ENCODE results near the gene PTGDR2.

PTGDR2 gene

GRCh38 chr11:60810151-60810550 is 45.6 kb downstream of the PTGDR2 start:
- no peak overlapping the region for H3K27ac ChIP-seq (ENCODE audit: low read length)
- H3K9me3 ChIP-seq (ENCODE audit: control insufficient read depth in 1 of 2, low read length in 2 of 2), result no peaks in the 10 kb centered on the region
- no peaks in the 10 kb centered on the region for H3K4me1 ChIP-seq (ENCODE audit: control insufficient read depth in 1 of 2, insufficient read depth in 2 of 2, low read length in 2 of 2)
- H3K36me3 ChIP-seq (ENCODE audit: control insufficient read depth in 1 of 2, insufficient read depth in 2 of 2, low read length in 2 of 2), result no peaks in the 10 kb centered on the region
- no peaks in the 10 kb centered on the region for H3K27me3 ChIP-seq (ENCODE audit: low read depth, low read length)
- H3K4me3 ChIP-seq (ENCODE audit: low read depth in 1 of 2, low read length in 2 of 2), result no peak overlapping the region

- Histone ChIP-seq H3K9me3 (ENCODE audit: control insufficient read depth in 1 of 2, low read length in 2 of 2) (no peaks in the 10 kb centered on the region), H3K27me3 (ENCODE audit: low read depth, low read length) (no peaks in the 10 kb centered on the region), H3K4me3 (ENCODE audit: low read depth in 1 of 2, low read length in 2 of 2) (no peak overlapping the region), H3K27ac (ENCODE audit: low read length) (no peak overlapping the region), H3K36me3 (ENCODE audit: control insufficient read depth in 1 of 2, insufficient read depth in 2 of 2, low read length in 2 of 2) (no peaks in the 10 kb centered on the region), H3K4me1 (ENCODE audit: control insufficient read depth in 1 of 2, insufficient read depth in 2 of 2, low read length in 2 of 2) (no peaks in the 10 kb centered on the region)
Observed at GRCh38 chr11:60809691-60810090, 46.1 kb downstream of the PTGDR2 start.

DNA sequence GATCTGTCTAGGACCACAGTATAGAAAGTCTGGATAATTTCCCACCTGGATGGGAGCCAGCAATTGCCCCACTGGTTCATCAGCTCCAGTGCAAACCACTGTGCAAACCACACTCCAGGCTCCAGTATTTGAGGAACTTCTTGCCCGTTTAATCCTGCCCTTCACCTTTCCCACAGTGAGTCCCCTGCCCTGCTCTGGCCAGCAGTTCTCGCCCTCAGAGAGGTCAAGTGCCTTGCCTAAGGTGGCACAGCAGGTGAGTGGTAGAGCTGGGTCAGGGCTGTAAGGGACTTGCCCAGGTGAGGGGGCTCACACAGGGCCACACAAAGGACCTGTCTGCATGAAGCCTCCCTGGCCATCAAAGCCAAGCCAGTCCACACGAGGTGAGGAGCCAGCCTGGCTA is 46.5 kb downstream of the PTGDR2 start:
- Histone ChIP-seq H3K27me3 (ENCODE audit: low read depth, low read length) (no peaks in the 10 kb centered on the region), H3K36me3 (ENCODE audit: control insufficient read depth in 1 of 2, insufficient read depth in 2 of 2, low read length in 2 of 2) (no peaks in the 10 kb centered on the region), H3K4me1 (ENCODE audit: control insufficient read depth in 1 of 2, insufficient read depth in 2 of 2, low read length in 2 of 2) (no peaks in the 10 kb centered on the region), H3K4me3 (ENCODE audit: low read depth in 1 of 2, low read length in 2 of 2) (no peak overlapping the region), H3K9me3 (ENCODE audit: control insufficient read depth in 1 of 2, low read length in 2 of 2) (no peaks in the 10 kb centered on the region), H3K27ac (ENCODE audit: low read length) (no peak overlapping the region)

- Histone ChIP-seq H3K27me3 (ENCODE audit: low read depth, low read length) (no peaks in the 10 kb centered on the region), H3K27ac (ENCODE audit: low read length) (no peak overlapping the region), H3K36me3 (ENCODE audit: control insufficient read depth in 1 of 2, insufficient read depth in 2 of 2, low read length in 2 of 2) (no peaks in the 10 kb centered on the region), H3K4me3 (ENCODE audit: low read depth in 1 of 2, low read length in 2 of 2) (no peak overlapping the region), H3K9me3 (ENCODE audit: control insufficient read depth in 1 of 2, low read length in 2 of 2) (no peaks in the 10 kb centered on the region), H3K4me1 (ENCODE audit: control insufficient read depth in 1 of 2, insufficient read depth in 2 of 2, low read length in 2 of 2) (no peaks in the 10 kb centered on the region)
Observed at GRCh38 chr11:60803273-60803936, 52.3 kb downstream of the PTGDR2 start.

GRCh38 chr11:60801194-60801593 is 54.6 kb downstream of the PTGDR2 start:
- H3K36me3 ChIP-seq (ENCODE audit: control insufficient read depth in 1 of 2, insufficient read depth in 2 of 2, low read length in 2 of 2), result no peaks in the 10 kb centered on the region
- H3K4me3 ChIP-seq (ENCODE audit: low read depth in 1 of 2, low read length in 2 of 2), result no peak overlapping the region
- H3K9me3 ChIP-seq (ENCODE audit: control insufficient read depth in 1 of 2, low read length in 2 of 2), result no peaks in the 10 kb centered on the region
- H3K27me3 ChIP-seq (ENCODE audit: low read depth, low read length), result no peaks in the 10 kb centered on the region
- no peaks in the 10 kb centered on the region for H3K4me1 ChIP-seq (ENCODE audit: control insufficient read depth in 1 of 2, insufficient read depth in 2 of 2, low read length in 2 of 2)
- no peak overlapping the region for H3K27ac ChIP-seq (ENCODE audit: low read length)

All from muscle layer of duodenum (tissue), 2 donors.